CD14-positive monocyte (primary cell): ENCODE measurements around the gene ANXA11. TPM values are rescaled to one million over a fixed set of nuclear protein-coding genes. Genes with fewer than 3 reads are reported as not detected.

Source experiments
- DNase-seq, 3 donors: peaks; one replicate each; pipeline ENCODE4 v3.0.0-alpha.2; 2011 to 2022
- H2AFZ ChIP-seq: 2 replicates; pipeline ENCODE4 v1.6.0; 2012; ENCODE audit warnings: mild to moderate bottlenecking, low read depth, low read length, inconsistent platforms; ENCODE audit not compliant: insufficient read depth, poor library complexity, severe bottlenecking
- H3K27ac ChIP-seq, 2 donors: 1 replicate in 1 of 2; 2 replicates in 1 of 2; pipeline ENCODE4 v1.5.1; 2012 to 2013; ENCODE audit warnings: low read length in 2 of 2, control low read depth in 1 of 2, inconsistent platforms in 1 of 2, low read depth in 1 of 2, mild to moderate bottlenecking in 1 of 2
- H3K27me3 ChIP-seq, 2 donors: one replicate each; pipeline versions ENCODE4 v1.6.0 to v1.6.1; 2011 to 2013; ENCODE audit warnings: low read length in 2 of 2; ENCODE audit not compliant: control insufficient read depth in 2 of 2, insufficient read depth in 2 of 2
- H3K36me3 ChIP-seq, 2 donors: replicated peaks in 1 of 2; 1 replicate in 1 of 2; 2 replicates in 1 of 2; pipeline versions ENCODE4 v1.5.1 to v1.6.1; 2012 to 2013; ENCODE audit warnings: low read length in 2 of 2, control low read depth in 1 of 2, inconsistent platforms in 1 of 2, mild to moderate bottlenecking in 1 of 2; ENCODE audit not compliant: insufficient read depth in 2 of 2, control insufficient read depth in 1 of 2
- H3K4me1 ChIP-seq, 2 donors: 1 replicate in 1 of 2; 2 replicates in 1 of 2; pipeline versions ENCODE4 v1.5.1 to v1.6.1; 2012 to 2013; ENCODE audit warnings: low read length in 2 of 2, control low read depth in 1 of 2, inconsistent platforms in 1 of 2, mild to moderate bottlenecking in 1 of 2, moderate library complexity in 1 of 2; ENCODE audit not compliant: insufficient read depth in 2 of 2, control insufficient read depth in 1 of 2
- H3K4me2 ChIP-seq: replicated peaks from 2 replicates; pipeline ENCODE3; 2012; ENCODE audit warnings: low read length, moderate library complexity, mild to moderate bottlenecking; ENCODE audit not compliant: poor library complexity, severe bottlenecking; ENCODE audit errors: extremely low read depth
- H3K4me3 ChIP-seq, 3 experiments: fragments of 200-600 bp in 1 of 3; sonication (generic) in 1 of 3; replicated peaks in 1 of 3; 1 replicate in 2 of 3; 2 replicates in 1 of 3; pipeline ENCODE4 v1.5.1; 2011 to 2013; ENCODE audit warnings: low read length in 3 of 3, mild to moderate bottlenecking in 3 of 3, control low read depth in 2 of 3, low read depth in 2 of 3, inconsistent platforms in 1 of 3, moderate library complexity in 1 of 3
- H3K79me2 ChIP-seq: 2 replicates; pipeline ENCODE4 v1.6.0; 2012; ENCODE audit warnings: mild to moderate bottlenecking, control low read depth, inconsistent platforms, low read length, moderate library complexity; ENCODE audit not compliant: insufficient read depth
- H3K9ac ChIP-seq: 2 replicates; pipeline ENCODE4 v1.6.0; 2017; ENCODE audit warnings: low read length, mild to moderate bottlenecking; ENCODE audit not compliant: insufficient read depth, poor library complexity, severe bottlenecking
- H3K9me3 ChIP-seq, 2 donors: replicated peaks in 1 of 2; 1 replicate in 1 of 2; 2 replicates in 1 of 2; pipeline versions ENCODE4 v1.5.1 to v1.6.1; 2012 to 2013; ENCODE audit warnings: low read length in 2 of 2, control low read depth in 1 of 2; ENCODE audit not compliant: control insufficient read depth in 1 of 2, insufficient read depth in 1 of 2
- H4K20me1 ChIP-seq: 2 replicates; pipeline ENCODE4 v1.6.0; 2012; ENCODE audit warnings: mild to moderate bottlenecking, low read length, control low read depth, moderate library complexity; ENCODE audit not compliant: insufficient read depth
- H3K27ac Mint-ChIP-seq, 7 donors: one replicate each; pipeline ENCODE4 v1.8.0; 2020; ENCODE audit warnings: mild to moderate bottlenecking in 7 of 7, mixed read lengths in 7 of 7, moderate library complexity in 6 of 7, inconsistent platforms in 2 of 7
- H3K27me3 Mint-ChIP-seq, 3 donors: one replicate each; pipeline ENCODE4 v1.8.0; 2021 to 2022; ENCODE audit warnings: low read depth in 3 of 3, mild to moderate bottlenecking in 3 of 3, mixed read lengths in 3 of 3, moderate library complexity in 3 of 3, inconsistent platforms in 1 of 3
- H3K36me3 Mint-ChIP-seq, 2 donors: one replicate each; pipeline ENCODE4 v1.8.0; 2020; ENCODE audit warnings: mixed read lengths in 2 of 2, inconsistent platforms in 1 of 2, mild to moderate bottlenecking in 1 of 2
- H3K4me1 Mint-ChIP-seq: one replicate; pipeline ENCODE4 v1.8.0; 2020; ENCODE audit warnings: mild to moderate bottlenecking, mixed read lengths
- H3K4me3 Mint-ChIP-seq, 2 donors: one replicate each; pipeline ENCODE4 v1.8.0; 2020; ENCODE audit warnings: mild to moderate bottlenecking in 2 of 2, mixed read lengths in 2 of 2, moderate library complexity in 1 of 2
- H3K9me3 Mint-ChIP-seq, 7 donors: one replicate each; pipeline ENCODE4 v1.8.0; 2020 to 2022; ENCODE audit warnings: mixed read lengths in 7 of 7, mild to moderate bottlenecking in 6 of 7, moderate library complexity in 6 of 7, inconsistent platforms in 2 of 7
- WGBS: methylation state at CpG from one replicate; pipeline ENCODE4 v1.1.5; 2013; ENCODE audit warnings: missing lambda C conversion rate; ENCODE audit not compliant: insufficient coverage; 5-methylcytosine and 5-hydroxymethylcytosine counted together
- intact Hi-C, 2 donors: fragments of 100-400 bp; cut with micrococcal nuclease; formaldehyde crosslinking; loops; one replicate each; pipeline versions ENCODE4 v1.15.0 to v1.15.1; 2023
- polyA plus RNA-seq, 3 donors: library from polyadenylated mRNA; depleted of rRNA in 1 of 3; unstranded in 2 of 3; stranded (reverse) in 1 of 3; fragments of 300-500 nt in 2 of 3; fragments of >200 nt in 1 of 3; fragmentation: Illumina TruSeq in 2 of 3; gene quantifications; 1 replicate in 2 of 3; 2 replicates in 1 of 3; pipeline ENCODE4 v1.2.3, GENCODE V29; 2012 to 2021
- TF ChIP-seq, protein P1 (sequence below): fragments of 200-600 bp; IDR thresholded peaks from one replicate; pipeline ENCODE4 v1.8.0; 2022; ENCODE audit warnings: antibody characterized with exemption, mild to moderate bottlenecking

Gene ANXA11
- polyA plus RNA-seq, 3 donors, result 95.6 to 174 (median 134) TPM

DNA sequence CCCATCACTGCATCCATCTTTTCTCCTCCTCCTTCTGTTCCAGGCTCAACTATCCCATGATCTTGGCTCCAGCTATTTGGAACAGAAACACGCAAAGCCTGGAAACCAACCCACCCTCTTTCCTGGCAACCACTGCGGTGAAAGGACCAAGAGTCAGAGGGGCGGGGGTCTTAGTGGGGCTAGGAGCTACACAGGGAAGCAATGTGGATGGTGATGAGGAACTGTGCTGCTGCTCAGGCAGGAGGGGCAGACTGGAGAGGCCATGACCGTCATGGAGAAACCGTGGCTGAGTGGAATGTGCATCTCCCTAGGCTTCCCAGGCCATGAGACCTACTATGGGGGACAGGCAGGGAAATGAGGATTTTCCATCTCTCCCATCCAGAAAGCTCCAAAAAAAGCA lies 47.2 kb downstream of the ANXA11 start:
- Mint-ChIP-seq H3K27me3 (no peaks in the 10 kb centered on the region), H3K4me1 (peaks cover 27% of the 10 kb centered on the region), H3K27ac (peak overlapping the region in 2 of 7 donors; percentile 58 to 70), H3K36me3 (peaks cover 99 to 100% of the 10 kb centered on the region in 2 donors), H3K9me3 (peaks cover 0 to 2% (median 0%) of the 10 kb centered on the region in 7 donors), H3K4me3 (no peak overlapping the region)
- H4K20me1 ChIP-seq, result peaks cover 51% of the 10 kb centered on the region
- 100% methylated on average over 1 of the region's 5 CpGs for WGBS
- no peaks in the 10 kb centered on the region for H3K27me3 ChIP-seq
- H3K4me3 ChIP-seq, result no peak overlapping the region
- TF ChIP-seq, protein P1, sequence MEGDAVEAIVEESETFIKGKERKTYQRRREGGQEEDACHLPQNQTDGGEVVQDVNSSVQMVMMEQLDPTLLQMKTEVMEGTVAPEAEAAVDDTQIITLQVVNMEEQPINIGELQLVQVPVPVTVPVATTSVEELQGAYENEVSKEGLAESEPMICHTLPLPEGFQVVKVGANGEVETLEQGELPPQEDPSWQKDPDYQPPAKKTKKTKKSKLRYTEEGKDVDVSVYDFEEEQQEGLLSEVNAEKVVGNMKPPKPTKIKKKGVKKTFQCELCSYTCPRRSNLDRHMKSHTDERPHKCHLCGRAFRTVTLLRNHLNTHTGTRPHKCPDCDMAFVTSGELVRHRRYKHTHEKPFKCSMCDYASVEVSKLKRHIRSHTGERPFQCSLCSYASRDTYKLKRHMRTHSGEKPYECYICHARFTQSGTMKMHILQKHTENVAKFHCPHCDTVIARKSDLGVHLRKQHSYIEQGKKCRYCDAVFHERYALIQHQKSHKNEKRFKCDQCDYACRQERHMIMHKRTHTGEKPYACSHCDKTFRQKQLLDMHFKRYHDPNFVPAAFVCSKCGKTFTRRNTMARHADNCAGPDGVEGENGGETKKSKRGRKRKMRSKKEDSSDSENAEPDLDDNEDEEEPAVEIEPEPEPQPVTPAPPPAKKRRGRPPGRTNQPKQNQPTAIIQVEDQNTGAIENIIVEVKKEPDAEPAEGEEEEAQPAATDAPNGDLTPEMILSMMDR, result no peak
- H2AFZ ChIP-seq, result no peak overlapping the region
- H3K79me2 ChIP-seq, result no peaks in the 10 kb centered on the region
- intact Hi-C loops, result loop anchor here in 1 of 2 donors (5.0 kb wide), 1 partner anchor 44 kb away; no protein-coding TSS in a partner anchor
- H3K27ac ChIP-seq, result peak overlapping the region; percentile 39 to 63
- H3K9me3 ChIP-seq, result no peaks in the 10 kb centered on the region
- DNase-seq, result no peak
- H3K4me1 ChIP-seq, result peaks cover 19 to 20% of the 10 kb centered on the region in 2 donors
- no peak overlapping the region for H3K9ac ChIP-seq
- peaks cover 85 to 100% of the 10 kb centered on the region in 2 donors for H3K36me3 ChIP-seq
- H3K4me2 ChIP-seq, result no peak overlapping the region

DNA sequence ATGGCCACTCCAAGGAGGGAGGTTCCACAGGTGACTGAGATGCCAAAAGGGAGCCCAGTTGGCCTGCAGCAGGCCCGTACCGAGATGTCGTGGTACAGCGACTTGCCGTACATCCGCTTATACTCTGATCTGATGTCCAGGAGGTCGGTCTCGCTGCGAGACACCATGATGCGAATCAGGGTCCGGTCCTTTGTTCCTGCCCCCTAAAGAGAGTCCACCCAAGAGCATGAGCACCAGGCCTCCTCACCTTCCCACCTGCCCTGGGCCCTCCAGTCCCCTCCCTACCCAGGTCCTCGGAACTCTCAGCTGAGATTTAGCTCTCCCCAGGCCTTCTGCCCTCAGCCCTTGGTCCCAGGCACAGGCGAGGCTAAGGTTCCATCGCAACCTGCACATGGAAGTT lies 47.8 kb downstream of the ANXA11 start:
- over 99% methylated on average over 14 of the region's 14 CpGs for WGBS
- Histone ChIP-seq H4K20me1 (peaks cover 55% of the 10 kb centered on the region), H3K79me2 (no peaks in the 10 kb centered on the region), H3K4me1 (peaks cover 19 to 20% of the 10 kb centered on the region in 2 donors), H3K27ac (peak overlapping the region in 1 of 2 donors; percentile 63), H3K27me3 (no peaks in the 10 kb centered on the region), H3K4me3 (no peak overlapping the region), H3K36me3 (peaks cover 84 to 100% of the 10 kb centered on the region in 2 donors), H3K9ac (no peak overlapping the region), H2AFZ (no peak overlapping the region), H3K4me2 (no peak overlapping the region), H3K9me3 (no peaks in the 10 kb centered on the region)
- DNase-seq, result no peak
- Mint-ChIP-seq H3K36me3 (peaks cover 98 to 100% of the 10 kb centered on the region in 2 donors), H3K27me3 (no peaks in the 10 kb centered on the region), H3K4me1 (peaks cover 27% of the 10 kb centered on the region), H3K9me3 (peaks cover 0 to 2% (median 0%) of the 10 kb centered on the region in 7 donors), H3K27ac (peak overlapping the region in 2 of 7 donors; percentile 22 to 38), H3K4me3 (no peak overlapping the region)
- intact Hi-C loops, result loop anchor here in 1 of 2 donors (5.0 kb wide), 1 partner anchor 45 kb away; no protein-coding TSS in a partner anchor
- TF ChIP-seq, protein P1, result no peak
